ENCODE measurements around the gene PDZRN3. TPM values are rescaled to one million over a fixed set of nuclear protein-coding genes. Genes with fewer than 3 reads are reported as not detected.

PDZRN3 gene
- polyA plus RNA-seq, 1 of the 3 experiments (the other 2 are of a cell fraction) = 10.3 TPM

DNA sequence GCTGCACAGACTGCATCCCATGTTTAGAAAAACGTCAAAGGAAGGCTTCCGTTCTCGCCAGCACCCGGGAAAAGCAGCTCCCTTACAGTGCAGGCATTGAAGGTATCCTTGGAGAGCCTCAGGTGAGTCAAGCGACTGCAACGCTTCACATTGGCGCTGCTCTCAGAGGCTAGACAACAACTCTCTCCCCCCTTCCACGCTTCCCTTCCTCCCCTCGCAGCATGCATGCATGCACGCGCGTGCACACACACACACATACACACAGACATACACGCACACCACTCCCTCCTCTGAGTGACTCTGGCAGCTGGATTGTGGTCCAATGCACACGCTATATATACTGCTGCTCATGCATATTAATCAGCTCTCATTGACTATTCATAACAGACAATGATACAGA, 191.1 kb downstream of the PDZRN3 start:
- Histone ChIP-seq H3K79me2 (ENCODE audit: insufficient read depth) (peaks cover 12% of the 10 kb centered on the region; the same call in 1 of the 2 replicates), H3K27ac (ENCODE audit: low read depth in 2 of 2, low read length in 1 of 2) (peak overlapping the region in 1 of 2 experiments; percentile 60; a peak in 1 of 4 replicates)

DNA sequence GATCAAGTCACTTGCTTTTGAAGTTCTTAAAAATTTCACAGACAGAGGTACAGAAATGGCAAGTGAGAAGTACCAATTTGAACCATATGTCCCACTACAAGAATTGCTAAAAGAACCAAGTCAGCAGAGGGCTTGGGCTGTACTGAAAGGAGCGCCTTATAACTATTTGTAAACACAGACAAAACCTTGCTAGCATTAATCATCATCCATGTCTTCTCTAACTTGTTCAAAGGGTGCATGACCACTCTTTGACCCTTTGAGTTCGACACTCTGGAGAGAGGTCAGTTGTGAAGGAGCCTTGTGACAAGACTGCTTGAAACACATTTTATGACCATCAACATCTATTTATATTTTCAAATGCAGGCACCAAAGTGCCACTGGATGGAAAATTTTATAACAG, 191.7 kb downstream of the PDZRN3 start:
- peak overlapping the region in 1 of 2 experiments; percentile 60; a peak in 1 of 4 replicates for H3K27ac ChIP-seq (ENCODE audit: low read depth in 2 of 2, low read length in 1 of 2)
- DNase-seq = no peak
- no peak overlapping the region for H3K4me2 ChIP-seq
- no peak overlapping the region for H3K9ac ChIP-seq
- H3K9me2 ChIP-seq = no peaks in the 10 kb centered on the region
- POLR2A ChIA-PET = interaction anchor here (1.0 to 1.2 kb wide), 2 partner anchors 53 to 332 kb away, joined by 3 read pairs; no protein-coding TSS in a partner anchor
- CTCF ChIA-PET = interaction anchor here (0.6 to 6.7 kb wide), 23 partner anchors 9 to 377 kb away, joined by 3 to 60 read pairs (median 4); no protein-coding TSS in a partner anchor
- no peak overlapping the region for H2AFZ ChIP-seq (ENCODE audit: low read depth)
- no peaks in the 10 kb centered on the region for H3F3A ChIP-seq (replicated peaks; ENCODE audit: insufficient read depth)
- no peaks in the 10 kb centered on the region for H3K9me3 ChIP-seq
- peaks cover 0 to 48% of the 10 kb centered on the region in 2 experiments; a peak in 2 of 4 replicates for H3K4me1 ChIP-seq (ENCODE audit: control insufficient read depth in 1 of 2, insufficient read depth in 2 of 2, low read depth in 1 of 2, low read length in 1 of 2)
- no peaks in the 10 kb centered on the region for H3K36me3 ChIP-seq (replicated peaks in 1 of 2; ENCODE audit: control insufficient read depth in 1 of 2, insufficient read depth in 2 of 2, low read length in 1 of 2)
- peaks cover 12% of the 10 kb centered on the region; the same call in 1 of the 2 replicates for H3K79me2 ChIP-seq (ENCODE audit: insufficient read depth)
- 74% methylated on average over 2 of the region's 2 CpGs for WGBS (ENCODE audit: low lambda C conversion rate)
- peaks cover 96% of the 10 kb centered on the region for H4K20me1 ChIP-seq (ENCODE audit: insufficient read depth)
- peak overlapping the region in 1 of 2 experiments; percentile 36; a peak in 1 of 4 replicates for H3K4me3 ChIP-seq (ENCODE audit: low read depth in 2 of 2, low read length in 1 of 2)
- TF ChIP-seq EP300 (IDR thresholded peaks at IDR 0.05; ENCODE audit: borderline replicate concordance in 1 of 2, low read depth in 1 of 2, low read length in 1 of 2) = no peak
- TF ChIP-seq TEAD4 (IDR thresholded peaks at IDR 0.05; ENCODE audit: borderline replicate concordance, insufficient read depth) = no peak
- TF ChIP-seq FOSL2 (IDR thresholded peaks at IDR 0.05; ENCODE audit: borderline replicate concordance, low read depth) = no peak
- no peak for TF ChIP-seq TAF1 (IDR thresholded peaks at IDR 0.05; ENCODE audit: borderline replicate concordance, low read depth, low read length)
- TF ChIP-seq GABPA (IDR thresholded peaks at IDR 0.05; ENCODE audit: low read depth) = no peak
- TF ChIP-seq, protein P1, sequence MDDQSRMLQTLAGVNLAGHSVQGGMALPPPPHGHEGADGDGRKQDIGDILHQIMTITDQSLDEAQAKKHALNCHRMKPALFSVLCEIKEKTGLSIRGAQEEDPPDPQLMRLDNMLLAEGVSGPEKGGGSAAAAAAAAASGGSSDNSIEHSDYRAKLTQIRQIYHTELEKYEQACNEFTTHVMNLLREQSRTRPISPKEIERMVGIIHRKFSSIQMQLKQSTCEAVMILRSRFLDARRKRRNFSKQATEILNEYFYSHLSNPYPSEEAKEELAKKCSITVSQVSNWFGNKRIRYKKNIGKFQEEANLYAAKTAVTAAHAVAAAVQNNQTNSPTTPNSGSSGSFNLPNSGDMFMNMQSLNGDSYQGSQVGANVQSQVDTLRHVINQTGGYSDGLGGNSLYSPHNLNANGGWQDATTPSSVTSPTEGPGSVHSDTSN (IDR thresholded peaks at IDR 0.05) = no peak
- TF ChIP-seq, protein P2, sequence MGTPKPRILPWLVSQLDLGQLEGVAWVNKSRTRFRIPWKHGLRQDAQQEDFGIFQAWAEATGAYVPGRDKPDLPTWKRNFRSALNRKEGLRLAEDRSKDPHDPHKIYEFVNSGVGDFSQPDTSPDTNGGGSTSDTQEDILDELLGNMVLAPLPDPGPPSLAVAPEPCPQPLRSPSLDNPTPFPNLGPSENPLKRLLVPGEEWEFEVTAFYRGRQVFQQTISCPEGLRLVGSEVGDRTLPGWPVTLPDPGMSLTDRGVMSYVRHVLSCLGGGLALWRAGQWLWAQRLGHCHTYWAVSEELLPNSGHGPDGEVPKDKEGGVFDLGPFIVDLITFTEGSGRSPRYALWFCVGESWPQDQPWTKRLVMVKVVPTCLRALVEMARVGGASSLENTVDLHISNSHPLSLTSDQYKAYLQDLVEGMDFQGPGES (IDR thresholded peaks at IDR 0.05; ENCODE audit: low read depth, low read length) = no peak
- no peaks in the 10 kb centered on the region for H3K27me3 ChIP-seq (ENCODE audit: insufficient read depth)

More for the DNA sequence above, 191.1 kb downstream of the PDZRN3 start:
- Histone ChIP-seq H3F3A (replicated peaks; ENCODE audit: insufficient read depth) (no peaks in the 10 kb centered on the region), H3K9me2 (no peaks in the 10 kb centered on the region), H3K36me3 (replicated peaks in 1 of 2; ENCODE audit: control insufficient read depth in 1 of 2, insufficient read depth in 2 of 2, low read length in 1 of 2) (no peaks in the 10 kb centered on the region), H3K4me2 (no peak overlapping the region), H3K9ac (no peak overlapping the region), H4K20me1 (ENCODE audit: insufficient read depth) (peaks cover 96% of the 10 kb centered on the region), H3K9me3 (no peaks in the 10 kb centered on the region), H2AFZ (ENCODE audit: low read depth) (no peak overlapping the region), H3K4me1 (ENCODE audit: control insufficient read depth in 1 of 2, insufficient read depth in 2 of 2, low read depth in 1 of 2, low read length in 1 of 2) (peaks cover 0 to 48% of the 10 kb centered on the region in 2 experiments; a peak in 2 of 4 replicates), H3K4me3 (ENCODE audit: low read depth in 2 of 2, low read length in 1 of 2) (peak overlapping the region in 1 of 2 experiments; percentile 36; a peak in 1 of 4 replicates), H3K27me3 (ENCODE audit: insufficient read depth) (no peaks in the 10 kb centered on the region)
- POLR2A ChIA-PET = interaction anchor here (1.0 to 1.2 kb wide), 2 partner anchors 52 to 333 kb away, joined by 3 read pairs; no protein-coding TSS in a partner anchor
- WGBS (ENCODE audit: low lambda C conversion rate) = 74% methylated on average over 14 of the region's 14 CpGs
- CTCF ChIA-PET = interaction anchor here (0.7 to 6.7 kb wide), 12 partner anchors 9 to 378 kb away, joined by 3 to 60 read pairs (median 5); no protein-coding TSS in a partner anchor
- no peak for DNase-seq
- TF ChIP-seq, protein P1 (IDR thresholded peaks at IDR 0.05) = no peak
- TF ChIP-seq GATA2 (CRISPR knock-in tag; IDR thresholded peaks at IDR 0.05) (no peak), FOXJ3 (CRISPR knock-in tag; IDR thresholded peaks at IDR 0.05) (no peak), SIN3A (IDR thresholded peaks at IDR 0.05; ENCODE audit: borderline replicate concordance, low read depth, low read length) (no peak), EZH2phosphoT487 (IDR thresholded peaks at IDR 0.05; ENCODE audit: borderline replicate concordance, low read depth) (no peak), RAD21 (IDR thresholded peaks at IDR 0.05; ENCODE audit: low read length) (no peak)
- TF ChIP-seq, protein P3, sequence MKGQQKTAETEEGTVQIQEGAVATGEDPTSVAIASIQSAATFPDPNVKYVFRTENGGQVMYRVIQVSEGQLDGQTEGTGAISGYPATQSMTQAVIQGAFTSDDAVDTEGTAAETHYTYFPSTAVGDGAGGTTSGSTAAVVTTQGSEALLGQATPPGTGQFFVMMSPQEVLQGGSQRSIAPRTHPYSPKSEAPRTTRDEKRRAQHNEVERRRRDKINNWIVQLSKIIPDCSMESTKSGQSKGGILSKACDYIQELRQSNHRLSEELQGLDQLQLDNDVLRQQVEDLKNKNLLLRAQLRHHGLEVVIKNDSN (IDR thresholded peaks at IDR 0.05; ENCODE audit: borderline replicate concordance, low read depth) = no peak

All from SK-N-SH (cell line).